K562 (cell line): ENCODE measurements around the gene MRFAP1.

Experiments used
- ATF4 ChIP-seq: fragments of 450-650 bp; formaldehyde crosslinking; IDR thresholded peaks from 2 replicates; pipeline ENCODE4 v1.4.0; 2022; ENCODE audit warnings: mild to moderate bottlenecking, moderate library complexity
- CBX3 ChIP-seq, 2 experiments: IDR thresholded peaks; 1 replicate in 1 of 2; 2 replicates in 1 of 2; pipeline ENCODE4 v1.6.1; 2012; ENCODE audit warnings: inconsistent platforms in 2 of 2, low read length in 2 of 2, borderline replicate concordance in 1 of 2, control low read depth in 1 of 2
- CTCF ChIP-seq, 3 experiments: IDR thresholded peaks in 2 of 3; conservative IDR thresholded peaks in 1 of 3; 2 replicates each; pipeline ENCODE4 v1.5.1; 2011 to 2012; ENCODE audit warnings: low read length in 3 of 3, mild to moderate bottlenecking in 3 of 3, control low read depth in 2 of 3, improper control_type of control experiment in 1 of 3, inconsistent platforms in 1 of 3, low read depth in 1 of 3, mixed read lengths in 1 of 3, moderate library complexity in 1 of 3; ENCODE audit not compliant: insufficient read depth in 2 of 3
- HMG20B ChIP-seq: fragments of 250-450 bp; sonication (Bioruptor Pico); IDR thresholded peaks from 2 replicates; pipeline ENCODE4 v1.5.0; 2021; ENCODE audit warnings: mild to moderate bottlenecking
- NFE2L1 ChIP-seq: fragments of 450-650 bp; IDR thresholded peaks from 2 replicates; pipeline ENCODE4 v1.6.1; 2016; ENCODE audit warnings: missing genetic modification characterization, low read depth, mild to moderate bottlenecking, missing compliant biosample characterization, moderate library complexity, borderline replicate concordance
- NR2F6 ChIP-seq: fragments of 450-650 bp; formaldehyde crosslinking; IDR thresholded peaks from 2 replicates; pipeline ENCODE4 v1.4.0; 2020; ENCODE audit warnings: mild to moderate bottlenecking
- RAD21 ChIP-seq, 2 experiments: fragments of 250-450 bp in 1 of 2; fragments of 450-650 bp in 1 of 2; sonication (Bioruptor Pico) in 1 of 2; formaldehyde crosslinking in 1 of 2; IDR thresholded peaks in 1 of 2; conservative IDR thresholded peaks in 1 of 2; 2 replicates each; pipeline versions ENCODE4 v1.4.0 to v1.8.0; 2020 to 2022; ENCODE audit warnings: mild to moderate bottlenecking in 2 of 2, moderate library complexity in 1 of 2
- RBM39 ChIP-seq: fragments of 200-400 bp; formaldehyde crosslinking; optimal IDR thresholded peaks from 2 replicates; pipeline ENCODE3; 2018; ENCODE audit warnings: low read depth, low read length
- WHSC1 ChIP-seq: IDR thresholded peaks from one replicate; pipeline ENCODE4 v1.6.1; 2012; ENCODE audit warnings: low read length, control low read depth, inconsistent platforms
- ZNF699 ChIP-seq: fragments of 250-450 bp; sonication (Bioruptor Pico); IDR thresholded peaks from 2 replicates; pipeline ENCODE4 v1.8.0; 2021; ENCODE audit warnings: mild to moderate bottlenecking, moderate library complexity; ENCODE audit not compliant: insufficient replicate concordance

GRCh38 chr4:6610856-6611430 lies 29.5 kb upstream of the MRFAP1 start:
- no peak for TF ChIP-seq CTCF (IDR thresholded peaks at IDR 0.05 in 2 of 3, conservative IDR thresholded peaks at IDR 0.05 in 1 of 3; ENCODE audit: insufficient read depth in 2 of 3, low read depth in 1 of 3, low read length in 3 of 3)
- TF ChIP-seq ZNF699 (CRISPR knock-in tag) = no peak
- TF ChIP-seq HMG20B (CRISPR knock-in tag) = no peak
- TF ChIP-seq WHSC1 = no peak
- no peak for TF ChIP-seq NR2F6 (CRISPR knock-in tag)
- no peak for TF ChIP-seq RBM39
- TF ChIP-seq NFE2L1 = no peak
- TF ChIP-seq ATF4 (CRISPR knock-in tag) = no peak
- TF ChIP-seq RAD21 (CRISPR knock-in tag; conservative IDR thresholded peaks at IDR 0.05 in 1 of 2, IDR thresholded peaks at IDR 0.05 in 1 of 2) = no peak
- no peak for TF ChIP-seq CBX3 (IDR thresholded peaks at IDR 0.05; ENCODE audit: borderline replicate concordance in 1 of 2, low read length in 2 of 2)
